IPS-18c (cell line): ENCODE measurements around the gene DNAJC8.

Experiments used
- H3K4me3 ChIP-seq: 2 replicates; pipeline ENCODE4 v1.7.0; 2013; ENCODE audit warnings: low read depth, mild to moderate bottlenecking, low read length, moderate library complexity; ENCODE audit not compliant: insufficient read depth
- H3K9me3 ChIP-seq: one replicate; pipeline ENCODE4 v1.6.1; 2013; ENCODE audit warnings: mild to moderate bottlenecking, low read length, moderate library complexity; ENCODE audit not compliant: control insufficient read depth, insufficient read depth

DNAJC8 gene

DNA sequence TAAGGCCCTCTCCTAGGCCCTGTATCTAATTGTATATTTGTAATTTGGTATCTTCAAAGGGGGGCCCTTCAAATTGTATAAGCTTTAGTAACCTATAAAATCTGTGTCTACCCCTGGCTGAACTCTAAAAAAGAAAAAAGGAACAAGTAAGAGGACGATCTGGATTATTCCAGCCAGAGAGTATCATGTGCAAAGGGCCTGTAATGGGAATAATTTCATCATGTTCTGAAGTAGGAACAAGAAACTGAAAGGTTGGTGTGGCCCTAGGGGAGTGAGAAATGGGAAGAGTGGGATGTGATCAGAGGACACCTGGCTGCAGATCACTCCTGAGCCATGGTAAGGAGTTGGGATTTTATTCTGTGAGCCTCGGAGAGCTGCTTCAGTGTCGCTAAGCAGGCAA lies 71.1 kb downstream of the DNAJC8 start:
- no peaks in the 10 kb centered on the region for H3K9me3 ChIP-seq

DNA sequence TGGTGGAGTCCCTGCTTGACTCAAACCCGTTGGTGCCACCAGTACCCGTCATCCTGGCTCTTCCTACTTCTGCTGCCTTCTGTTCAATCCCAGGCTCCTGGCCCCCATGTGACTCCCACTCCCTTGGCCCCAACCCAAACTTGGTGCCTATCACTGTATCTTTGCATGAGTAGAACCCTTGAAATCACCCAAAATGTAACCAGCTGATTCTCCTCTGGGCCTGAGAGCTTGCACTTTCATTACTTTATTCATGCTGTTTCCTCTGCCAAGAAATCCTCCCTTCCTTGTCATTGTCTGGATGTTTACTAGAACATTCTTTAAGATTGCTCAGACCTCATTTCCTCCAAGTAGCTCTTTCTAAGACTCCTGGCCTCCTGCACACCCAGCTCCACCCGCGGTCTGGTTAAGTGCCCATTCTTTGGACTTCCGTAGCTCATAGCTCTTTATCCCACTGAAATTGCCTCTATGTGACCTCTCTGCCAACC lies 72.0 kb downstream of the DNAJC8 start:
- Histone ChIP-seq H3K4me3 (no peak overlapping the region), H3K9me3 (no peaks in the 10 kb centered on the region)

More for the DNA sequence above, 71.1 kb downstream of the DNAJC8 start:
- no peak overlapping the region for H3K4me3 ChIP-seq

- Histone ChIP-seq H3K9me3 (no peaks in the 10 kb centered on the region), H3K4me3 (no peak overlapping the region)
These were observed 73.1 kb downstream of the DNAJC8 start for GRCh38 chr1:28159680-28160079.

GRCh38 chr1:28159243-28159642 lies 73.6 kb downstream of the DNAJC8 start:
- no peaks in the 10 kb centered on the region for H3K9me3 ChIP-seq
- H3K4me3 ChIP-seq, result no peak overlapping the region

DNA sequence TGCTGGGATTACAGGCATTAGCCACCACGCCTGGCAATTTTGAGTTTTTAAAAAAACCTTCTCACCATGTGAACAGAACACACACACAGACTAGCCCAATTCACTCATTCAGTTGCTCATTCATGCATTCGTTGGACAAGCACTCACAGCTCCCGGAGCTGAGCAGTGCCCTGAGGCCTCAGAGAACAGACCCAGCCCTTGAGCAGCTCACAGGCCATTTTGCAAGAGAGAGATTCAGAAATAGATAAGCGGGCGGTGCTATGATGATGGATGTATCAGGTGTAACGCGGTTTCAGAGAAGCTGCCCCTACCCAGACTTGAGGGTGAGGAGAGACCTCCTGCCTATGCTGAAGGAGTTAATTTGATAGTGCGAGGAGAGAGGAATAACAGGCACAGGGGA lies 74.9 kb downstream of the DNAJC8 start:
- no peak overlapping the region for H3K4me3 ChIP-seq
- no peaks in the 10 kb centered on the region for H3K9me3 ChIP-seq

DNA sequence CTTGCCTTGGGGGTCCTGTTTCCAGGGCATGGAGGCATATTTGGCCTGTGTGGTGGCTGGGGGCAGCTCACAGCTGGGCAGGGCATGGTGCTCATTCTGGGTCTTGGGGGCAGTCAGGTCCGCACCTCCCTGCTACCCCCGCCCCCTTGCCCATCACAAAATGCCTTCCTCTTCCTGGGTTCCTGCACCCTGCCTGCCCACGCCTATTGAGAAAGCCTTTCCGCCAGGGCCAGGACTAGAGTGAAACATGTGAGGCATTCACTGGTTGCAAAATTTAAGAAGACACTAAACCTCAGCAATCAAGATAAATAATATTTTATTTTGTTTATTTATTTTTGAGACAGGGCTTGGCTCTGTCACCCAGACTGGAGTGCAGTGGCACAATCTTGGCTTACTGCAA lies 76.0 kb downstream of the DNAJC8 start:
- no peaks in the 10 kb centered on the region for H3K9me3 ChIP-seq
- no peak overlapping the region for H3K4me3 ChIP-seq

GRCh38 chr1:28155628-28156027 lies 77.2 kb downstream of the DNAJC8 start:
- peaks cover 2% of the 10 kb centered on the region for H3K9me3 ChIP-seq
- no peak overlapping the region for H3K4me3 ChIP-seq

GRCh38 chr1:28154078-28154594 lies 78.7 kb downstream of the DNAJC8 start:
- Histone ChIP-seq H3K9me3 (peaks cover 2% of the 10 kb centered on the region), H3K4me3 (no peak overlapping the region)
